Mucosa of descending colon (tissue), 3 donors: ENCODE results near the gene CXCL14. TPM values are rescaled to one million over a fixed set of nuclear protein-coding genes. Genes with fewer than 3 reads are reported as not detected.
A peak's percentile ranks its signal among the peaks of the same experiment; 100 is the strongest.

ENCODE experiments used
- ATAC-seq: fragments of 200-7000 bp; cut with Tn5 transposase; one replicate; pipeline ENCODE4 v1.9.1; 2020; ENCODE audit warnings: mild to moderate bottlenecking, moderate library complexity
- DNase-seq, 3 donors: peaks; one replicate each; pipeline ENCODE4 v3.0.0-alpha.2; 2020
- H3K36me3 ChIP-seq: fragments of 200-600 bp; one replicate; pipeline ENCODE4 v1.8.0; 2021; ENCODE audit warnings: low read depth, mild to moderate bottlenecking
- H3K4me1 ChIP-seq: fragments of 200-600 bp; one replicate; pipeline ENCODE4 v1.8.0; 2021; ENCODE audit warnings: low read depth, mild to moderate bottlenecking
- H3K4me3 ChIP-seq: fragments of 200-600 bp; one replicate; pipeline ENCODE4 v1.8.0; 2021; ENCODE audit warnings: mild to moderate bottlenecking
- H3K9me3 ChIP-seq: fragments of 200-600 bp; one replicate; pipeline ENCODE4 v1.8.0; 2021; ENCODE audit warnings: mild to moderate bottlenecking
- intact Hi-C, 2 donors: fragments of 100-400 bp; cut with DNase I in 1 of 2; cut with micrococcal nuclease in 1 of 2; formaldehyde crosslinking; loops; one replicate each; pipeline versions ENCODE4 v1.11.0 to v1.11.1; 2022; cut with DNase I, micrococcal nuclease
- total RNA-seq, 3 donors: library from RNA; stranded (reverse); fragmentation: NEBNext Ultra II Directional in 2 of 3; extraction: Animal tissue kit (Norgen Biotek cat#: 25700) in 2 of 3; gene quantifications; one replicate each; pipeline versions ENCODE4 v1.2.1 to v1.2.4, GENCODE V29; 2021 to 2023
- TF ChIP-seq, protein P1 (sequence below): fragments of 200-600 bp; IDR thresholded peaks from one replicate; pipeline ENCODE4 v1.8.0; 2022; ENCODE audit warnings: antibody characterized with exemption, mild to moderate bottlenecking
- donor health status: DM: no; HTN: no; CAD: no; lungs with moderate emphysema.
- donor health status: DM: no; HTN: no; CAD: no.
- donor health status: DM: no; HTN: yes; CAD: no.

CXCL14 gene
- total RNA-seq, 3 donors from 2014 or later = 16.7 to 61.6 (median 24.2) TPM

DNA sequence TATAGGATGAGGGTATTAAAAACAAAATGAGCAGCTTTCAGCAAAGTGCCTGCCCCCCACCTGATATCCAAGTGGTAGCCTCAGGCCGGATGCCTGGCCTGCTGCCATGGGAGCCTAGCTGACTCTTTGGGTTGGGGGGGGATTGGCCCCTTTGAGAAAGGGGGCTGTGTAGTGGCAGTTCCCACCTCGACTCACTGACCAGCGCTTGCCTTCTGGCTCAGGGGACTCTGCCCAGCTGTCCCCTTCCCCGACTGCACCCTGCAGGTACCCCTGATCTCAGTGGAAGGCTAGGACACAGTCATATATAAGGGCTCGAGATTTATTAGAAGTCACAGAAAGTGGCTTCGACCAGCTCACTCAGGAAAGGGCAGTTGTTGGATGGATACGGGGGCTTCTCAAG lies 41.5 kb downstream of the CXCL14 start:
- ATAC-seq = no peak
- H3K9me3 ChIP-seq = no peaks in the 10 kb centered on the region
- H3K4me1 ChIP-seq = peaks cover 11% of the 10 kb centered on the region
- no peaks in the 10 kb centered on the region for H3K36me3 ChIP-seq
- TF ChIP-seq, protein P1, sequence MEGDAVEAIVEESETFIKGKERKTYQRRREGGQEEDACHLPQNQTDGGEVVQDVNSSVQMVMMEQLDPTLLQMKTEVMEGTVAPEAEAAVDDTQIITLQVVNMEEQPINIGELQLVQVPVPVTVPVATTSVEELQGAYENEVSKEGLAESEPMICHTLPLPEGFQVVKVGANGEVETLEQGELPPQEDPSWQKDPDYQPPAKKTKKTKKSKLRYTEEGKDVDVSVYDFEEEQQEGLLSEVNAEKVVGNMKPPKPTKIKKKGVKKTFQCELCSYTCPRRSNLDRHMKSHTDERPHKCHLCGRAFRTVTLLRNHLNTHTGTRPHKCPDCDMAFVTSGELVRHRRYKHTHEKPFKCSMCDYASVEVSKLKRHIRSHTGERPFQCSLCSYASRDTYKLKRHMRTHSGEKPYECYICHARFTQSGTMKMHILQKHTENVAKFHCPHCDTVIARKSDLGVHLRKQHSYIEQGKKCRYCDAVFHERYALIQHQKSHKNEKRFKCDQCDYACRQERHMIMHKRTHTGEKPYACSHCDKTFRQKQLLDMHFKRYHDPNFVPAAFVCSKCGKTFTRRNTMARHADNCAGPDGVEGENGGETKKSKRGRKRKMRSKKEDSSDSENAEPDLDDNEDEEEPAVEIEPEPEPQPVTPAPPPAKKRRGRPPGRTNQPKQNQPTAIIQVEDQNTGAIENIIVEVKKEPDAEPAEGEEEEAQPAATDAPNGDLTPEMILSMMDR = no peak
- H3K4me3 ChIP-seq = no peak overlapping the region
- no peak for DNase-seq
- intact Hi-C loops = no loop called here

DNA sequence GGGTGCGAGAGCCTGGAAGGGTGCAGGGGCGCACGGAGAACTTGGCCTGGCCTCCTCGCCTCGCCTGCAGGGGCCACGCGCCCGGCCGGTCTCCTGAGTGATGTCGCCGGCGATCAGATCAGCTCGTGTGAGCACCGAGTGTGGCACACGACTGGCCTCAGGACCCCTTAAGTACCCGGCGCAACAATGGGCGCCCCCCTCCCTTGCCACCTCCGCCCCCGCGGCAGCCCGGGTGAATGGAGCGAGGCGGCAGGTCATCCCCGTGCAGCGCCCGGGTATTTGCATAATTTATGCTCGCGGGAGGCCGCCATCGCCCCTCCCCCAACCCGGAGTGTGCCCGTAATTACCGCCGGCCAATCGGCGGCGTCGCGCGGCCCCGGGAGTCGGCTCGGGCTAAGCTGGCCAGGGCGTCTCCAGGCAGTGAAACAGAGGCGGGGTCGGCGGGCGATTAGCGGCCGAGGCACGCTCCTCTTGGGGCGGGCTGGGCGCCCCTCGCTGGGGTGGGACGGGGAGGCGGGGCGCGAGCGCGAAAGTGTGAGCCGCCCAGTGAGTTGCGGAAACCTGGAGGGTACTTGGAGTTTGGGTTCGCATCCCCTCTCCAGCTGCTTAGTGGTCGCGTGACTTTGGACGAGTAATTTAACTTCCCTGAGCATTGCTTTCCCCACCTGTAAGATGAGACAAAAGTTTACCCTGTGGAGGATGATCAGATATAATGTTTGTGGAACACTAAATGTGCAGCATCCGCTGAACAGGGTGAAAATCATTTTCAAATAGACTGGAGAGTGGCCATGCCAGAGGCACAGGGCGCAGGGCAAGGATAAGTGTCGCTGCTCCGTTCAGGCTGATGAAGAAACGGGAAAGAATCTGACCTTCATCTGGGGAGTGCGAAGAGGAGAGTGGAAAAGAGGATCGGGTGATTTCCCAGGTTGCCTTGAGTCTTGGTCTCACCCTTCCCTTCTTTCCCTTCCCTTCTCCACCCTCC lies 42.7 kb downstream of the CXCL14 start, which contains the start of gene NEUROG1:
NEUROG1 (minus strand) TSS at position 145 of the 982 bp plus-strand sequence. CDS start 274 bp downstream, outside the sequence.
- DNase-seq (peak in 1 of 3 donors; percentile 36), ATAC-seq (peak; percentile 26)
- TF ChIP-seq, protein P1 = no peak
- intact Hi-C loops = no loop called here
- H3K36me3 ChIP-seq = no peaks in the 10 kb centered on the region
- no peak within 1 kb of the TSS for H3K4me3 ChIP-seq
- H3K4me1 ChIP-seq = peaks cover 11% of the 10 kb centered on the region
- H3K9me3 ChIP-seq = no peaks in the 10 kb centered on the region

DNA sequence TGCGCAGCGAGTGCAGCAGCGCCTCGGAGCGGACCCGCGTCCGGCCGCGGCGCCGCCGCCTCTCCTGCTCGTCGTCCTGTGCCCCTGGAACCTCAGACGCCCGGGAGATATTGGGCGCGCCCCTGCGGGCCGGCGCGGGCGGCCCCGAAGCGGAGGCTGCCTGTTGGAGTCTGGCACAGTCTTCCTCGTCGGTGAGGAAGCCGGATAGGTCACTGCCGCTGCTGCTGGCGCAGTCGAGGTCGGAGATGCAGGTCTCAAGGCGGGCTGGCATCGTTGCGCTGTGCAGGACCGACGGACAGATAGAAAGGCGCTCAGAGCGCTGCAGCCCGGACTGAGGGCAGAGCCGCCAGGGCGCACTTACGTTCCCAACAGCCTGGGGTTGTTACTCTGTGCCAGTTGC lies 43.4 kb downstream of the CXCL14 start:
- peaks cover 11% of the 10 kb centered on the region for H3K4me1 ChIP-seq
- no peaks in the 10 kb centered on the region for H3K9me3 ChIP-seq
- intact Hi-C loops = no loop called here
- TF ChIP-seq, protein P1 = no peak
- H3K36me3 ChIP-seq = no peaks in the 10 kb centered on the region
- DNase-seq (no peak), ATAC-seq (no peak)
- no peak overlapping the region for H3K4me3 ChIP-seq

DNA sequence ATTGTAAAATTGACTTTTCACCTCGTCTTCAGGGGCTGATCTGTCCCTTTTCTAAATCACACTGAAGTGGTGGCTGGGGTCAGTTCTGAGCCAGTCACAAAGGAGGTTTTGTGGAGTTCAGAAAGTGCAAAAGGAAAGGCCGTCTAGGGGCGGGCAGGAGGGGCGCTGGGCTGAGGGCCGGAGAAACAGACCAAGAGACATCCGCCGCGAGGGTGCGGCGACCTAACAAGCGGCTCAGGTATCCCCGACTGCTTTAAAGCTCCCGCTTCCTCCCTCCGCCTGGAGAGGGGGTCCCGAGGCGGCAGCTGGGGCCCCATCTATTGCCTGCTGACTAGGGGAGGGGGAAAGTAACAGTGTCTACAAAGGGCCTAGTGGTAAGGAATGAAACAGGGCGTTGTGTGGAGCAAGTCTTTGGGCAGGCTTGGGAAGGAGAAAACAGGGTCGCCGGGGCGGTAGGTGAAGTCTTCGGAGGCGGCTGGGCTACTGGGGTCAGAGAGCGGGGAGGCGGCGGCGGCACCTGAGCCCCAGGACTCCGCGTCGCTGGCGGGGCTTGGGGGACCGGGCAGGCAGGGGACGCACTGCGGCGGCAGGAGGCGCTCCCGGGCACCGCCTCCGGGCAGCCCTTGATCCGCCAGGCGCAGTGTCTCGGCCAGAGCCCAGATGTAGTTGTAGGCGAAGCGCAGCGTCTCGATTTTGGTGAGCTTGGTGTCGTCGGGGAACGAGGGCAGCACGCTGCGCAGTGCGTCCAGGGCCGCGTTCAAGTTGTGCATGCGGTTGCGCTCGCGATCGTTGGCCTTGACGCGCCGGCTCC lies 44.0 kb downstream of the CXCL14 start:
- no peaks in the 10 kb centered on the region for H3K36me3 ChIP-seq
- H3K9me3 ChIP-seq = no peaks in the 10 kb centered on the region
- H3K4me1 ChIP-seq = peaks cover 11% of the 10 kb centered on the region
- ATAC-seq (no peak), DNase-seq (no peak)
- intact Hi-C loops = no loop called here
- TF ChIP-seq, protein P1 = no peak
- H3K4me3 ChIP-seq = no peak overlapping the region

DNA sequence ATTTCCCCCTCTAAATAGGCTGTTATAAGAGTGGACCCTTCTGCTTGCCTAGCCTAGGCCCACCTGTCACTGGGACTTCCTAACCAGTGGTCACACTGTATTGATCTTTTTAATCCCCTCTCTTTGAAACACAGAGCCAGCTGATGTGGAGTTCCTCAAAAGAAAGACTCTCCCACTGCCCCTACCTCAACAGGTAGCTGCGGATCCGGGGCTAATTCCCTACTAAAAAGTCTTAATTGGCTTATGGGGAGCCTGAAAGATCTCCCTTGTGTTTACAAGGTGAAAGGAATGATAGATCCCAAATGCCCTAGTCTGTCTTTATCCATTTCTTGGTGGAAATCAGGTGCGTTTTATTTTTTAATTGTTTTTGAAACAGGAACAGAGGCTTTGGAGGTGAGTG lies 45.0 kb downstream of the CXCL14 start:
- no peak overlapping the region for H3K4me3 ChIP-seq
- DNase-seq (no peak), ATAC-seq (no peak)
- TF ChIP-seq, protein P1 = no peak
- no peaks in the 10 kb centered on the region for H3K9me3 ChIP-seq
- intact Hi-C loops = no loop called here
- H3K4me1 ChIP-seq = peaks cover 11% of the 10 kb centered on the region
- H3K36me3 ChIP-seq = no peaks in the 10 kb centered on the region
